GM12878 (cell line): Measurements from ENCODE around the gene KCNH6. TPM values are rescaled to one million over a fixed set of nuclear protein-coding genes. Genes with fewer than 3 reads are reported as not detected.
A peak's percentile ranks its signal among the peaks of the same experiment; 100 is the strongest.

Experiments used
- CBX3 ChIP-seq: fragments of 200-600 bp; sonication (generic); IDR thresholded peaks from 2 replicates; pipeline ENCODE4 v1.6.1; 2016; ENCODE audit warnings: low read depth, borderline replicate concordance
- EGR1 ChIP-seq, 2 experiments: IDR thresholded peaks; 1 replicate in 1 of 2; 2 replicates in 1 of 2; pipeline ENCODE4 v1.6.1; 2011 to 2012; ENCODE audit warnings: low read depth in 2 of 2, low read length in 2 of 2, borderline replicate concordance in 1 of 2, mild to moderate bottlenecking in 1 of 2, moderate library complexity in 1 of 2
- ESRRA ChIP-seq: IDR thresholded peaks from 2 replicates; pipeline ENCODE4 v1.6.1; 2012; ENCODE audit warnings: mild to moderate bottlenecking, low read length, improper control_type of control experiment
- MXI1 ChIP-seq: fragments of 150-350 bp; IDR thresholded peaks from 2 replicates; pipeline ENCODE4 v1.6.1; 2011; ENCODE audit warnings: low read depth, mild to moderate bottlenecking, inconsistent platforms, low read length, improper control_type of control experiment
- NFIC ChIP-seq: IDR thresholded peaks from 2 replicates; pipeline ENCODE4 v1.6.1; 2012; ENCODE audit warnings: low read depth, mild to moderate bottlenecking, inconsistent platforms, low read length, moderate library complexity
- NFXL1 ChIP-seq: fragments of 450-650 bp; IDR thresholded peaks from 2 replicates; pipeline ENCODE4 v1.6.1; 2017; ENCODE audit warnings: antibody characterized with exemption, mild to moderate bottlenecking, borderline replicate concordance
- POLR2AphosphoS5 ChIP-seq: IDR thresholded peaks from 2 replicates; pipeline ENCODE4 v1.6.1; 2011; ENCODE audit warnings: mild to moderate bottlenecking, low read length, inconsistent platforms
- POU2F2 ChIP-seq: IDR thresholded peaks from 3 replicates; pipeline ENCODE4 v1.6.1; 2011; ENCODE audit warnings: low read depth, mild to moderate bottlenecking, low read length, borderline replicate concordance
- RAD51 ChIP-seq: fragments of 450-650 bp; IDR thresholded peaks from 2 replicates; pipeline ENCODE4 v1.6.1; 2016; ENCODE audit warnings: moderate library complexity, mild to moderate bottlenecking, inconsistent platforms
- RBBP5 ChIP-seq: fragments of 200-600 bp; sonication (generic); conservative IDR thresholded peaks from 2 replicates; pipeline ENCODE4 v1.6.1; 2016
- STAT1 ChIP-seq: fragments of 450-650 bp; conservative IDR thresholded peaks from 2 replicates; pipeline ENCODE4 v1.6.1; 2014; ENCODE audit warnings: antibody characterized with exemption, mild to moderate bottlenecking
- TARDBP ChIP-seq: IDR thresholded peaks from 2 replicates; pipeline ENCODE4 v1.6.1; 2016; ENCODE audit warnings: borderline replicate concordance
- TCF3 ChIP-seq: IDR thresholded peaks from 2 replicates; pipeline ENCODE4 v1.6.1; 2012; ENCODE audit warnings: low read depth, mild to moderate bottlenecking, low read length, borderline replicate concordance; ENCODE audit not compliant: insufficient read depth
- TCF7 ChIP-seq: IDR thresholded peaks from 2 replicates; pipeline ENCODE4 v1.6.1; 2014; ENCODE audit warnings: antibody characterized with exemption, borderline replicate concordance
- ZBED1 ChIP-seq: IDR thresholded peaks from 2 replicates; pipeline ENCODE4 v1.6.1; 2016; ENCODE audit warnings: borderline replicate concordance
- ZNF384 ChIP-seq: IDR thresholded peaks from 2 replicates; pipeline ENCODE4 v1.6.1; 2012; ENCODE audit warnings: low read depth, mild to moderate bottlenecking, low read length, improper control_type of control experiment, borderline replicate concordance
- ZNF592 ChIP-seq: fragments of 450-650 bp; IDR thresholded peaks from 2 replicates; pipeline ENCODE4 v1.6.1; 2017; ENCODE audit warnings: mild to moderate bottlenecking, moderate library complexity
- polyA plus RNA-seq, 11 experiments: library from polyadenylated mRNA; depleted of rRNA in 4 of 11; unstranded in 6 of 11; stranded (reverse) in 5 of 11; fragments of >200 nt; fragmentation: Nextera tagmentation in 4 of 11; fragmentation: Illumina TruSeq in 1 of 11; extraction: Ambion mirVana in 4 of 11; extraction: Trizol in 1 of 11; gene quantifications; 1 replicate in 1 of 11; 2 replicates in 10 of 11; pipeline versions ENCODE4 v1.2.1 to v1.2.3, GENCODE V29; 2011 to 2016; ENCODE audit warnings: inconsistent platforms in 2 of 11, missing spikeins in 2 of 11, low read depth in 1 of 11
- total RNA-seq, 4 experiments: library from RNA; depleted of rRNA in 3 of 4; stranded (reverse); fragments of >200 nt in 3 of 4; fragmentation: Illumina TruSeq in 1 of 4; extraction: Trizol in 1 of 4; gene quantifications; 2 replicates each; pipeline versions ENCODE4 v1.2.1 to v1.2.3, GENCODE V29; 2013 to 2021
- TF ChIP-seq, protein P1 (sequence below): IDR thresholded peaks from 2 replicates; pipeline ENCODE4 v1.6.1; 2012; ENCODE audit warnings: mild to moderate bottlenecking, low read depth, low read length
- TF ChIP-seq, protein P2 (sequence below): IDR thresholded peaks from 2 replicates; pipeline ENCODE4 v1.6.1; 2012; ENCODE audit warnings: low read depth, low read length, improper control_type of control experiment
- TF ChIP-seq, protein P3 (sequence below): fragments of 450-650 bp; IDR thresholded peaks from 2 replicates; pipeline ENCODE4 v1.6.1; 2017; ENCODE audit warnings: mild to moderate bottlenecking, low read depth, inconsistent platforms; ENCODE audit not compliant: poor library complexity, severe bottlenecking

KCNH6 gene
- total and polyA plus RNA-seq, 10 of the 15 experiments (the other 5 are each of a cell fraction or from before 2014, with no cell fraction given) = not detected

- TF ChIP-seq POU2F2 (peak; percentile 56; the same call in 2 of the 3 replicates), ZNF592 (no peak), NFXL1 (no peak), POLR2AphosphoS5 (peak; percentile 91), TARDBP (no peak; the same call in 1 of the 2 replicates), ESRRA (no peak), CBX3 (no peak), TCF7 (no peak), MXI1 (peak; percentile 95), RAD51 (no peak), STAT1 (no peak), ZBED1 (no peak), ZNF384 (no peak), EGR1 (IDR thresholded peaks at IDR 0.05; ENCODE audit: borderline replicate concordance in 1 of 2, low read depth in 2 of 2, low read length in 2 of 2) (peak; percentile 45 to 99), RBBP5 (no peak), TCF3 (no peak), NFIC (no peak; the same call in 1 of the 2 replicates)
- TF ChIP-seq, protein P1, sequence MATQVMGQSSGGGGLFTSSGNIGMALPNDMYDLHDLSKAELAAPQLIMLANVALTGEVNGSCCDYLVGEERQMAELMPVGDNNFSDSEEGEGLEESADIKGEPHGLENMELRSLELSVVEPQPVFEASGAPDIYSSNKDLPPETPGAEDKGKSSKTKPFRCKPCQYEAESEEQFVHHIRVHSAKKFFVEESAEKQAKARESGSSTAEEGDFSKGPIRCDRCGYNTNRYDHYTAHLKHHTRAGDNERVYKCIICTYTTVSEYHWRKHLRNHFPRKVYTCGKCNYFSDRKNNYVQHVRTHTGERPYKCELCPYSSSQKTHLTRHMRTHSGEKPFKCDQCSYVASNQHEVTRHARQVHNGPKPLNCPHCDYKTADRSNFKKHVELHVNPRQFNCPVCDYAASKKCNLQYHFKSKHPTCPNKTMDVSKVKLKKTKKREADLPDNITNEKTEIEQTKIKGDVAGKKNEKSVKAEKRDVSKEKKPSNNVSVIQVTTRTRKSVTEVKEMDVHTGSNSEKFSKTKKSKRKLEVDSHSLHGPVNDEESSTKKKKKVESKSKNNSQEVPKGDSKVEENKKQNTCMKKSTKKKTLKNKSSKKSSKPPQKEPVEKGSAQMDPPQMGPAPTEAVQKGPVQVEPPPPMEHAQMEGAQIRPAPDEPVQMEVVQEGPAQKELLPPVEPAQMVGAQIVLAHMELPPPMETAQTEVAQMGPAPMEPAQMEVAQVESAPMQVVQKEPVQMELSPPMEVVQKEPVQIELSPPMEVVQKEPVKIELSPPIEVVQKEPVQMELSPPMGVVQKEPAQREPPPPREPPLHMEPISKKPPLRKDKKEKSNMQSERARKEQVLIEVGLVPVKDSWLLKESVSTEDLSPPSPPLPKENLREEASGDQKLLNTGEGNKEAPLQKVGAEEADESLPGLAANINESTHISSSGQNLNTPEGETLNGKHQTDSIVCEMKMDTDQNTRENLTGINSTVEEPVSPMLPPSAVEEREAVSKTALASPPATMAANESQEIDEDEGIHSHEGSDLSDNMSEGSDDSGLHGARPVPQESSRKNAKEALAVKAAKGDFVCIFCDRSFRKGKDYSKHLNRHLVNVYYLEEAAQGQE = no peak
- TF ChIP-seq, protein P2, sequence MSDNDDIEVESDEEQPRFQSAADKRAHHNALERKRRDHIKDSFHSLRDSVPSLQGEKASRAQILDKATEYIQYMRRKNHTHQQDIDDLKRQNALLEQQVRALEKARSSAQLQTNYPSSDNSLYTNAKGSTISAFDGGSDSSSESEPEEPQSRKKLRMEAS = peak; percentile 69
- TF ChIP-seq, protein P3, sequence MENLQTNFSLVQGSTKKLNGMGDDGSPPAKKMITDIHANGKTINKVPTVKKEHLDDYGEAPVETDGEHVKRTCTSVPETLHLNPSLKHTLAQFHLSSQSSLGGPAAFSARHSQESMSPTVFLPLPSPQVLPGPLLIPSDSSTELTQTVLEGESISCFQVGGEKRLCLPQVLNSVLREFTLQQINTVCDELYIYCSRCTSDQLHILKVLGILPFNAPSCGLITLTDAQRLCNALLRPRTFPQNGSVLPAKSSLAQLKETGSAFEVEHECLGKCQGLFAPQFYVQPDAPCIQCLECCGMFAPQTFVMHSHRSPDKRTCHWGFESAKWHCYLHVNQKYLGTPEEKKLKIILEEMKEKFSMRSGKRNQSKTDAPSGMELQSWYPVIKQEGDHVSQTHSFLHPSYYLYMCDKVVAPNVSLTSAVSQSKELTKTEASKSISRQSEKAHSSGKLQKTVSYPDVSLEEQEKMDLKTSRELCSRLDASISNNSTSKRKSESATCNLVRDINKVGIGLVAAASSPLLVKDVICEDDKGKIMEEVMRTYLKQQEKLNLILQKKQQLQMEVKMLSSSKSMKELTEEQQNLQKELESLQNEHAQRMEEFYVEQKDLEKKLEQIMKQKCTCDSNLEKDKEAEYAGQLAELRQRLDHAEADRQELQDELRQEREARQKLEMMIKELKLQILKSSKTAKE = peak; percentile 91
These were observed 27.0 kb downstream of the KCNH6 start, which contains the start of gene DCAF7 (continued) for GRCh38 chr17:63549946-63550816.
